Neural progenitor cell (in vitro differentiated cells): ENCODE data around the gene HES3. TPM values are rescaled to one million over a fixed set of nuclear protein-coding genes. Genes with fewer than 3 reads are reported as not detected.

Experiments
- DNase-seq: peaks from one replicate; pipeline ENCODE4 v3.0.0-alpha.2; 2016; ENCODE audit warnings: low spot score
- H2AFZ ChIP-seq: fragments of 200-600 bp; sonication (generic); replicated peaks from 2 replicates; pipeline ENCODE4 v1.6.1; 2016; ENCODE audit warnings: antibody characterized with exemption
- H3F3A ChIP-seq: fragments of 200-600 bp; sonication (generic); 2 replicates; pipeline ENCODE4 v1.6.1; 2016; ENCODE audit warnings: antibody characterized with exemption, low read depth
- H3K27ac ChIP-seq: fragments of 200-600 bp; sonication (generic); 2 replicates; pipeline ENCODE4 v1.5.1; 2016; ENCODE audit warnings: mild to moderate bottlenecking
- H3K27me3 ChIP-seq: fragments of 200-600 bp; sonication (generic); 2 replicates; pipeline ENCODE4 v1.6.1; 2016; ENCODE audit warnings: mild to moderate bottlenecking, moderate library complexity
- H3K36me3 ChIP-seq: fragments of 200-600 bp; sonication (generic); 2 replicates; pipeline ENCODE4 v1.5.1; 2016
- H3K4me1 ChIP-seq: fragments of 200-600 bp; sonication (generic); 2 replicates; pipeline ENCODE4 v1.6.1; 2016; ENCODE audit warnings: mixed run types
- H3K4me2 ChIP-seq: fragments of 200-600 bp; sonication (generic); 2 replicates; pipeline ENCODE4 v1.6.1; 2016
- H3K4me3 ChIP-seq: fragments of 200-600 bp; sonication (generic); 2 replicates; pipeline ENCODE4 v1.5.1; 2016
- H3K79me2 ChIP-seq: fragments of 200-600 bp; sonication (generic); 2 replicates; pipeline ENCODE4 v1.6.1; 2016; ENCODE audit warnings: low read depth
- H3K9ac ChIP-seq: fragments of 200-600 bp; sonication (generic); 2 replicates; pipeline ENCODE4 v1.6.1; 2016
- H3K9me3 ChIP-seq: fragments of 200-600 bp; sonication (generic); 2 replicates; pipeline ENCODE4 v1.5.1; 2016; ENCODE audit warnings: low read depth
- H4K20me1 ChIP-seq: fragments of 200-600 bp; sonication (generic); 2 replicates; pipeline ENCODE4 v1.6.1; 2016; ENCODE audit warnings: low read depth
- H3K27ac Mint-ChIP-seq: 3 replicates; pipeline ENCODE4 v1.8.0; 2021; ENCODE audit warnings: mixed read lengths
- H3K27me3 Mint-ChIP-seq: 2 replicates; pipeline ENCODE4 v1.8.0; 2022; ENCODE audit warnings: low read depth, mild to moderate bottlenecking, inconsistent platforms, moderate library complexity, mixed read lengths; ENCODE audit not compliant: insufficient read depth
- H3K36me3 Mint-ChIP-seq: 3 replicates; pipeline ENCODE4 v1.8.0; 2021; ENCODE audit warnings: mixed read lengths
- H3K4me1 Mint-ChIP-seq: 3 replicates; pipeline ENCODE4 v1.8.0; 2021; ENCODE audit warnings: mixed read lengths
- H3K4me3 Mint-ChIP-seq: 3 replicates; pipeline ENCODE4 v1.8.0; 2021; ENCODE audit warnings: mild to moderate bottlenecking, moderate library complexity, mixed read lengths
- H3K9me3 Mint-ChIP-seq: 3 replicates; pipeline ENCODE4 v1.8.0; 2020; ENCODE audit warnings: mixed read lengths
- EZH2 ChIP-seq: fragments of 200-600 bp; sonication (generic); IDR thresholded peaks from 2 replicates; pipeline ENCODE4 v1.6.1; 2017; ENCODE audit warnings: antibody characterized with exemption, mild to moderate bottlenecking, moderate library complexity
- EZH2phosphoT487 ChIP-seq: fragments of 200-600 bp; sonication (generic); IDR thresholded peaks from 2 replicates; pipeline ENCODE4 v1.6.1; 2017; ENCODE audit warnings: antibody characterized with exemption
- total RNA-seq: library from RNA; depleted of rRNA; stranded (reverse); fragments of >200 nt; gene quantifications from 2 replicates; pipeline ENCODE4 v1.2.3, GENCODE V29; 2015; ENCODE audit warnings: low replicate concordance
- TF ChIP-seq, protein P1 (sequence below): fragments of 200-600 bp; sonication (generic); IDR thresholded peaks from 2 replicates; pipeline ENCODE4 v1.5.1; 2017; ENCODE audit warnings: antibody characterized with exemption, mild to moderate bottlenecking

The HES3 gene
- total RNA-seq, 1 donor from 2014 or later, result 5.5 TPM

DNA sequence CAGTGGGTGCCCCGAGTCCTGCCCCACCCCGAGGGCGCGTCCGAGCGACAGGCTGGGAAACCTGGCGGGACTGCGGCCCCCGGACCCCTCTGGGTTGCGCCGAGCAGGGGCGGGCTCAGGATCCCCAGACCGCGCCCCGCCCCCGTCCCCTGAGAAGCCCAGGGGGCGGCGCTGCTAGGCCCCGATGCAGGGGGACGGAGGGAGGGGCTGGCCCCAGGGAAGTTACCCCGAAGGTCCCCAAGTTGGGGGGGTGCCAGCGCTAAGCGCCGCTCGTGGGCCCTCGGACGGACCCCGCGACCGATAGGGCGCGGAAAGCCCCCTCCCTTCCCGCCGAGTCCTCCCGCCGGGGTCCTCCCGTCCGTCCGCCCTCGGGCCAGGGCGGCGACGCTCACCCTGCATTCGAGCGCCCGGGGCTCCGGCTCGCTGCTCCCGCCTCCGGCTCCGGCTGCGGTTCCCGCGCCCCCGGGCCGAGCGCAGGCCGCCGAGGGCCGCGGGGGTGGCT, 16.5 kb downstream of the HES3 start:
- Histone ChIP-seq H3K4me3 (peak overlapping the region; percentile 77), H2AFZ (no peak overlapping the region), H3K79me2 (peaks cover 10% of the 10 kb centered on the region), H3K27ac (no peak overlapping the region), H4K20me1 (peaks cover 47% of the 10 kb centered on the region), H3K4me2 (peak overlapping the region; percentile 95), H3K9me3 (no peaks in the 10 kb centered on the region), H3K27me3 (peaks cover 8% of the 10 kb centered on the region), H3K4me1 (peaks cover 16% of the 10 kb centered on the region), H3K36me3 (no peaks in the 10 kb centered on the region), H3K9ac (no peak overlapping the region), H3F3A (peaks cover 26% of the 10 kb centered on the region)
- Mint-ChIP-seq H3K4me3 (no peak overlapping the region), H3K27me3 (peaks cover 5% of the 10 kb centered on the region), H3K27ac (no peak overlapping the region), H3K9me3 (no peaks in the 10 kb centered on the region), H3K36me3 (peaks cover 2% of the 10 kb centered on the region), H3K4me1 (peaks cover 33% of the 10 kb centered on the region)
- DNase-seq, result peak; percentile 69
- TF ChIP-seq, protein P1, sequence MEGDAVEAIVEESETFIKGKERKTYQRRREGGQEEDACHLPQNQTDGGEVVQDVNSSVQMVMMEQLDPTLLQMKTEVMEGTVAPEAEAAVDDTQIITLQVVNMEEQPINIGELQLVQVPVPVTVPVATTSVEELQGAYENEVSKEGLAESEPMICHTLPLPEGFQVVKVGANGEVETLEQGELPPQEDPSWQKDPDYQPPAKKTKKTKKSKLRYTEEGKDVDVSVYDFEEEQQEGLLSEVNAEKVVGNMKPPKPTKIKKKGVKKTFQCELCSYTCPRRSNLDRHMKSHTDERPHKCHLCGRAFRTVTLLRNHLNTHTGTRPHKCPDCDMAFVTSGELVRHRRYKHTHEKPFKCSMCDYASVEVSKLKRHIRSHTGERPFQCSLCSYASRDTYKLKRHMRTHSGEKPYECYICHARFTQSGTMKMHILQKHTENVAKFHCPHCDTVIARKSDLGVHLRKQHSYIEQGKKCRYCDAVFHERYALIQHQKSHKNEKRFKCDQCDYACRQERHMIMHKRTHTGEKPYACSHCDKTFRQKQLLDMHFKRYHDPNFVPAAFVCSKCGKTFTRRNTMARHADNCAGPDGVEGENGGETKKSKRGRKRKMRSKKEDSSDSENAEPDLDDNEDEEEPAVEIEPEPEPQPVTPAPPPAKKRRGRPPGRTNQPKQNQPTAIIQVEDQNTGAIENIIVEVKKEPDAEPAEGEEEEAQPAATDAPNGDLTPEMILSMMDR, result no peak
- TF ChIP-seq EZH2, result no peak
- no peak for TF ChIP-seq EZH2phosphoT487

DNA sequence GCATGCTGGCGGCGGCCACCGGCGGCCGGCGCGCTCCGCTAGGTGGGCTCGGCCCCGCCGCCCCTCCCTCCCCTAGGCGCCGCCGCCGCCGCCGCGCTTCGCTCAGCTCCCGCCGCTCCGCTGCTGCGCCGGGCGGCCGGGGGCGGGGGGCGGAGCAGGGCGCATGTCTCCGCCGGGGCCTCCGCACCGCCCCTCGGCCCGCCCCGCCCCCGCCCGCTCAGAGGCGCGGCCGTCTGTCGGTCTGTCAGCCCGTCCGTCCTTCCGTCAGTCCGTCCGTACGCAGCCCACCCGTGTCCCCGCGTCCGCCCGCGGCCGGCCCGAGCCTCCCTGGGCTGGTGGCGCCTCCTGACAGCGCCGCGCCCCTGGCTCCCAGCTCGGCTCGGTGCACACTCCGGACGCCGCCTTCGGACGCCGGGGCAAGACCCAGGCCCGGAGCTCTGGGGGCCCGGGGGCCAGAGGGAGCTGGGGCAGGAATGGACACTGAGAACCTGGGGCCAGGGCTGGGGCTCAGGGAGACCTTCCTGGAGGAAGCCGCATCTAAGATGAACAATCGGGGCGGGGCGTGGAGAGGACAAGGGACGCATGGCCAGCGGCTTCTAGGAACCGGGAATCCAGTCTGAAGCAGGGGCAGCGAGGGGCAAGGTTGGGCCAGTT, 17.1 kb downstream of the HES3 start, which contains the start of gene GPR153:
GPR153 (minus strand) TSS at position 138 of the 654 bp plus-strand sequence. CDS start 6,193 bp downstream, outside the sequence.
- peaks cover 16% of the 10 kb centered on the region for H3K4me1 ChIP-seq
- no peaks in the 10 kb centered on the region for H3K36me3 ChIP-seq
- H3K36me3 Mint-ChIP-seq, result peaks cover 2% of the 10 kb centered on the region

DNA sequence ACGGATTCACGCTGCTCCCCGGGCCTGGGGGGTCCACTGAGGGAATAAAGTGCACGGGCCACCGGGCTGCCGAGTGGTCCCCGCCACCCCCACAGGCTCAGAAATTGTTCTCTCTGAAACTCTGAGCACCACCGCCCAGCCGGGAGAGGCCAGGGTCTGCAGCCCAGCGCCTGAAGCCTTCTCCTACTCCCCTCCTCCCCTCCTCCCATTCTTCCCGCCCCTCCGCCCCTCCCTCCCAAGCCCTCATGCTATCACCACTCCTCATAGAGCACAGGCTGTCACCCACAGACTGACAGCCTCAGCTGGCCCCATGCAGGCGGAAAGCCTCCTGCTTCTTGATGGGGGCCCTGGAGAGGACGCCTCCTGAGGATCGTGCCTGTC, 17.6 kb downstream of the HES3 start:
- no peak overlapping the region for H3K27ac ChIP-seq
- no peak overlapping the region for H3K9ac ChIP-seq
- no peak for TF ChIP-seq EZH2phosphoT487
- no peak for TF ChIP-seq EZH2
- TF ChIP-seq, protein P1, result no peak
- Mint-ChIP-seq H3K4me3 (peak overlapping the region; percentile 86), H3K36me3 (peaks cover 2% of the 10 kb centered on the region), H3K9me3 (no peaks in the 10 kb centered on the region), H3K4me1 (peaks cover 38% of the 10 kb centered on the region), H3K27me3 (peaks cover 5% of the 10 kb centered on the region), H3K27ac (no peak overlapping the region)
- H3K4me1 ChIP-seq, result peaks cover 16% of the 10 kb centered on the region
- H3K27me3 ChIP-seq, result peaks cover 8% of the 10 kb centered on the region
- peaks cover 26% of the 10 kb centered on the region for H3F3A ChIP-seq
- no peaks in the 10 kb centered on the region for H3K9me3 ChIP-seq
- peaks cover 10% of the 10 kb centered on the region for H3K79me2 ChIP-seq
- H2AFZ ChIP-seq, result peak overlapping the region; percentile 59
- peak; percentile 74 for DNase-seq
- peak overlapping the region; percentile 96 for H3K4me2 ChIP-seq
- peak overlapping the region; percentile 83 for H3K4me3 ChIP-seq
- no peaks in the 10 kb centered on the region for H3K36me3 ChIP-seq
- peaks cover 37% of the 10 kb centered on the region for H4K20me1 ChIP-seq

More for the DNA sequence above, 17.1 kb downstream of the HES3 start, which contains the start of gene GPR153:
- Mint-ChIP-seq H3K27ac (no peak within 1 kb of the TSS), H3K9me3 (no peaks in the 10 kb centered on the region), H3K4me3 (peak within 1 kb of the TSS; percentile 86), H3K27me3 (peaks cover 5% of the 10 kb centered on the region), H3K4me1 (peaks cover 36% of the 10 kb centered on the region)
- peak within 1 kb of the TSS; percentile 83 for H3K4me3 ChIP-seq
- H3K27ac ChIP-seq, result no peak within 1 kb of the TSS
- H3K4me2 ChIP-seq, result peak within 1 kb of the TSS; percentile 96
- H2AFZ ChIP-seq, result peak within 1 kb of the TSS; percentile 59
- H3K9ac ChIP-seq, result no peak within 1 kb of the TSS
- H3K79me2 ChIP-seq, result peaks cover 10% of the 10 kb centered on the region
- H3K27me3 ChIP-seq, result peaks cover 8% of the 10 kb centered on the region
- peaks cover 26% of the 10 kb centered on the region for H3F3A ChIP-seq
- TF ChIP-seq, protein P1, result no peak
- TF ChIP-seq EZH2phosphoT487 (no peak), EZH2 (no peak)
- H4K20me1 ChIP-seq, result peaks cover 41% of the 10 kb centered on the region
- peak; percentile 89 for DNase-seq
- H3K9me3 ChIP-seq, result no peaks in the 10 kb centered on the region
